Stimulated activated naive CD4-positive, alpha-beta T cell treated with Interleukin-2 at 50 U/mL for 16 hours (primary cell): ENCODE data around the gene SCN1B.
"Not testable (repeated sequence)": the region's sequence is repeated elsewhere in the genome, so short reads cannot be mapped to it uniquely, and the experiment has no call there.

Experiments used
- DNase-seq: peaks from one replicate; lab custom pipeline; 2025; lab: John Stamatoyannopoulos, UW

Gene SCN1B

DNA sequence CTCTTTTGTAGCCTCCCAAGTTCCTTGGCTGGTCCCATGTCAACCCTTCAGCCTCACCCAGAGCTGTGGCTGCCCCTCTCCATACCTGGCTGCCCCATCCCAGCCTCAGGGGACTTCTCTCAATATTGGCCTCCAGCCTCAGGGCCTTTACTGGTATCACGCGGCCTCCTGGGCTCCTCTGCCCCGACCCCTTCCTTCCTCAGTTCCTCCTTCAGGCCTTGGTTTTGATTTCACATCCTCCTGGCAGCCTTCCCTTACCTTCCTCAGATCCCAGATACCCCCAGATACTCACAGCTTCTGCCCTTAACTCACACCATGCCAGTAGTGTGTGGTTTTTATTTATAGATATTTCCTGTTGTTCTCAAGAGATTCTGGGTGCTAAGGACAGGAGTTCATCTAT, 12.8 kb upstream of the SCN1B start:
- no peak for DNase-seq

DNA sequence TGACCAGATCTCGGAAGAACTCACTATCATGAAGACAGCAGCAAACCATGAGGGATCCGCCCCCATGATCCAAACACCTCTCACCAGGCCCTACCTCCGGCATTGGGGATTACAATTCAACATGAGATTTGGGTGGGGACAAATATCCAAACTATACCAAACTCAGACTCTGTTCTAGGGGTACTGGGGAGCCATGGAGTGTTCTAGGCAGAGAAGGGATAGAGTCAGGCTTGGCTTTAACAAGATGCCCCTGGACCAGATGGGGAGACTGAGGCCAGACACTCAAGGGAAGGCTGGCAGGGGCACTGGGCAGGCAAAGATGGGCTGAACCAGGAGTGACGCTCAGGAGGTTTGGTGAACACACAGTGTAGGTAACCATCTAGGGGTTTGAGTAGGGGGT, 11.9 kb upstream of the SCN1B start:
- no peak for DNase-seq

- DNase-seq: no peak
Measured at GRCh38 chr19:35019144-35019543, 11.1 kb upstream of the SCN1B start.

DNA sequence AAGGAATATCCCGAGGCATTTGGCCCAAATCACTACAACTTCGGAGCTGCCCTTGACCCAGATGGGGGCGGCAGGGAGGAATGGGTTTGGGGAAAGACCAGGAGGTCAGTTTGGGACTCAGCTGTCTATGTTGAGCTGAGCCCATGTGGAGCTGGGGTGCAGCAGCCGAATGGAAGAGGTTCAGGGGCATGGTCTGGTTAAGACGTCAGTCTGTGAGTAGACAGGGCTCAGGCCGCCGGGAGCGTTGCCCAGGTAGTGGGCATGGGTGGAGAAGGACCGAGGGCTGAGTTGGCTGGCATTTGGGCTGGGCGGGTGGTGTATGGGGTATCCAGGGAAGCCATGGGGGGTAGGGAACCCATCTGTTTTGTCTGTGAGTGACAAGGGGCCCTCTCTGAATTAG, 9.3 kb upstream of the SCN1B start:
- DNase-seq: no peak

- no peak for DNase-seq
Measured at GRCh38 chr19:35021596-35021995, 8.7 kb upstream of the SCN1B start.

DNA sequence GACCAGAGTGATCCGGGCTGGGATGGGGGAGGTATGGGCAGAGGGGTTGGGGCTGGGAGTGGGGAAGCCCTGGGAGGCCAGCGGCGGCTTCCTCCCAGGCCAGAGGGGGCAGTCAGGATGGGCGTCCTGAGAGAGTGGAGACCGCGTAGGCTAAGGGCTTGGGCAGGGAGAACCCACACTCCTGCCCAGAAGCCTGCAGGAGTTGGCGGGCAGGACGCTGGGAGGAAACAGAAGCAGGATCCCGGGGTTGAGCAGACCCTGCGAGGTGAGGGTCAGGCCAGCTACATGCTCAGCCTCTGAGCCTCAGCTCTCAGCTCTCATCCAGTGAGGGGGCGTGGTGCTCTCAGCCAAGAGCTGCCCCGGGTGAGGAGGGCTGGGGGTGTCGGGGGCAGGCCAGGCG, 7.8 kb upstream of the SCN1B start:
- no peak for DNase-seq

- DNase-seq: no peak
Measured at GRCh38 chr19:35023428-35023827, 6.8 kb upstream of the SCN1B start.

GRCh38 chr19:35024095-35024494, 6.2 kb upstream of the SCN1B start:
- no peak for DNase-seq

GRCh38 chr19:35025969-35026368, 4.3 kb upstream of the SCN1B start:
- no peak for DNase-seq

DNA sequence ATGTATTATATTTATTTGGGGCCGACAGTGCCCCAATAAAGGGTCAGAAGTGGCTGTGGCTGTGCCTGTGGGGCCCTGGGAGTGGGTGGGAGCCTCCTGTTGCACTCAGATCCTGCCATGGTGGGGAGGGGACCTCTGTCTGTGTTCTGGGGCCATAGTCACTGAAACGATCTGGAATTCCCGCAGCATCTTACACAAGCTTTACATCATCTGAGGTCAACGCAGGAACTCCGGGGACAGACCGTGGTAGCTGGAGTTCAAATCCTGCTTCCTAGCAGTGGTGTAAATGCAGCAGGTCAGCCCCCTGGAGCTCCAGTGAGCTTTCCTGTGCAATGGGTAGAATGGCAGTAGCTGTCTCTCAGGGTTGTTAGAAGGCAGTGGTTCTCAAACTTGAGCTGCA, 3.9 kb upstream of the SCN1B start:
- no peak for DNase-seq

GRCh38 chr19:35027009-35027408, 3.3 kb upstream of the SCN1B start:
- no peak for DNase-seq

DNA sequence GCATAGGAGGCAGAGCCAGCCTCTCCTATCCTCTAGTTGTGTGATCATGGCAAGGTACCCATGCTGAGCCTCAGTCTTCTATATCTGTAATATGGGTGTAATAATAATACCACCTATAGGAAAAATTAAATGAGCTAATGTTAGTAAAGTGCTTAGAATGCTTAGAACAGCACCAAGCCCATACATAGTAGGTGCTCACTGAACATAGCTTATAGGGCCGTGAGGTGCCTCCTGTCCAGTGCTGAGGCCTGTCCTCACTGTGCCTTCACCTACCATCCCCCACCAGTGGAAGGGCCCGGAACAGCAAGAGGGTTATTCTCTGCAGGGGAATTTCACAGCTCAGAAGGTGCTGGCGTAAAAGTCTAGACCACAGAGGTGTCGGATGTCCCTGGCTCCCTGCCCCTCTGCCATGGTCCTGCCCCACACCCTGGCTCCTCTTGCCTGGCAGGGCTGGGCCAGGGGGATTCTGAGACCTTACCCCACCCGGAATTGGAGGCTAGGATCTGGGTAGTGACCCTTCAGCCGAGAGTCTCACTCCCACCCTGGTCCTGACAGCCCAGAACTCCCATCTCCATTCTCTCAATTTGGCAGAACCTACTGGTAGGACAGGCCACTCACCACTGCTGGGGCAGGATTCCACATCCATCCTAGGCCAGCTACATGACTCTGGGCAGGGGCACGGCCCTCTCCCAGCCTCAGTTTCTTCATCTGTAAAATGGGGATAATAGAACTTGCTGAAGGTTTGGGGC, 2.2 kb upstream of the SCN1B start:
- DNase-seq: no peak

DNA sequence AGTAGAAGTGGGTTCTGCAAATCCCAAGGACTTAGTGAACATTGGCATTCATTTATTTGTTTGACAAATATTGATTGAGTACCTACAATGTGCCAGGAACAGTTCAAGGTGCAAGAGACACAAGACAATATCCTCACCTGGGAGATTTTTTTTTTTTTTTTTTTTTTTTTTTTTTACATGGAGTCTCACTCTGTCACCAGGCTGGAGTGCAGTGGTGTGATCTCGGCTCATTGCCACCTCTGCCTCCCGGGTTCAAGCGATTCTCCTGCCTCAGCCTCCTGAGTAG, 1.7 kb upstream of the SCN1B start:
- not testable (repeated sequence) for DNase-seq

- DNase-seq: not testable (repeated sequence)
Measured at GRCh38 chr19:35029275-35029736, 964 bp upstream of the SCN1B start.

- no peak for DNase-seq
Measured at GRCh38 chr19:35029737-35030256, 473 bp upstream of the SCN1B start.

DNA sequence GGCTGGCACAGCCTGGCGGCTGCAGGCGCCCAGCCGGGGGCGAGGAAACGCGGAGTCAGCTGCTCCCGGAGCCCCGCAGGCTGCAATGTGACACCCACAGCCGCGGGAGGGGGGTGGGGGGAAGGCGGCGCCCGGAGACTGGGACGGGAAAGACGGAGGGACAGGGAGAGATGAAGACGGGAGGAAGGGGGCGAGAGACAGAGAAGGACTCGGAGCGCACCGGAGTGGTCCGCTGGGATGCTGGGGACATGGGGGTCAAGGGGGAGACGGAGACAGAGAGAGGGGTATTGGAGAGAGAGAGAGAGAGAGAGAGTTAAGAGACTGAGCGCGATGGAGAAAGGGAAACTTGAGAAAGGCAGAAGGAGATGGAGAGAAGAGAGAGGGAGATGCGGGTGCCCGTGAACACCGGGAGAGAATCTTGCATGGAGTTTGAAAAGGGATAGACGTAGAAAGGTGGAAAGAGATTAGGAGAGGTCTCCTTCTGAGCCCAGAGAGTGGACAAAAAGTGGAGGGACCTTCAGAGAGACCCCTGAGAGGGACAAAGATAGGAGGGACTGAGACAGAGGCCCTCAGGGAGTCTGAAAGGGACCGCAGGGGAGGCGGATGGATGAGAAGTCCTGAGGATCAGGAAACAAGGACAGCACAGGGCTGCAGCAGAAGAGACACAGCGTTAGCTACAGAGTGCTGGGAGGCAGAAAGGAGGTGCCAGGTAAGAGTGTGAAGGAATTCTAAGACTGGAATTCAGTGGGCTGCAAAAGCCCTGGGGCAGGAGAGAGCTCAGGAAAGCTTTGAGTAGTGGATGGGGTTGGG, 1.0 kb downstream of the SCN1B start:
- DNase-seq: no peak

DNA sequence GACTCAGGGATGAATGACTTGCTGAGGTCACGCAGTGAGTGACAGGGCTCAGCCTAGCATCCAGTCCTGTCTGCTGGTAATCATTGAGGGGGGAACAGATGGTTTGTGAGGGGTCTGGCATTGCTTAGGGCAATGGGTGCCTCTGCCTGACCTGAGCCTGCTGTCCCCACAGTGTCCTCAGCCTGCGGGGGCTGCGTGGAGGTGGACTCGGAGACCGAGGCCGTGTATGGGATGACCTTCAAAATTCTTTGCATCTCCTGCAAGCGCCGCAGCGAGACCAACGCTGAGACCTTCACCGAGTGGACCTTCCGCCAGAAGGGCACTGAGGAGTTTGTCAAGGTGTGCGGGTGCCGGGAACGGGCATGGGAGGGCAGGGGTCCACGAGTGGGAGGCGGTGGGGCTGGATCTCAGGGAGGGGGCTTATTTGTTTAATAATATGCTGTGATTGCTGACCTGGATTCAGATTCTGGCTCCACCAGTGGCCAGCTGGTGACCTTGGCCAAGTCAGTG, 2.1 kb downstream of the SCN1B start:
- no peak for DNase-seq

DNA sequence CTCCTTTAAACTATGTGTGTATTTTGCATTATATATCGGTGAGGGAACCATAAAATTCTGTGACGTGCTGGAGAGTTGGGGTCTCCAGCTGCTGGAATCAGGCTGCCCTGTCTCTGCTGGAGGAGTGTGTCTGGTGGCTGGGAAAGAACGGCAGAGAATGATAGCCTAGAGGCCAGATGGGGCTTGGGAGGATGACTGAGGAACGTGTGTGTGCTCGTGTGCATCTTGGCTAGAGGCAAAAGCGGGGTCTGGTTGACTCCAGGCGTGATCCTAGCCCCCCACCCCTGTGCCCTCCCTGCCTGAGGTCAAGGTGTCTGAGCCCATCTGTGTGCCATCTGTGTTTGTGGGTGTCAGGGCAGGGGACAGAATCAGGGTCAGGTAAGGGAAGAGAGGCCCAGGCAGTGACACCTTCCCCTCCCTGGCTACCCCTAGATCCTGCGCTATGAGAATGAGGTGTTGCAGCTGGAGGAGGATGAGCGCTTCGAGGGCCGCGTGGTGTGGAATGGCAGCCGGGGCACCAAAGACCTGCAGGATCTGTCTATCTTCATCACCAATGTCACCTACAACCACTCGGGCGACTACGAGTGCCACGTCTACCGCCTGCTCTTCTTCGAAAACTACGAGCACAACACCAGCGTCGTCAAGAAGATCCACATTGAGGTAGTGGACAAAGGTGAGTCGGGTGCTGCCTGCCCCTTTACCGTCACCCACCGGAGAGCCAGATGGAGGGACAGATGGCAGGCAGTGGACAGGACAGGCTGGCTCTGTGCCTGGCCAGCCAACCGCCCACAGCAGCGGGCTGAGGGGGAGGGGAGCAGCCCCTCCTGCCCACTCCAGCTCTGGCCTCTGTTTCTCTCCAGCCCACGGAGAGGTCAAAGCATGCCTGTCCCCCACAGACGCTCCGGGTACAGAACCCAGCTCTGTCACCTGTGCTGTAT, 3.1 kb downstream of the SCN1B start:
- DNase-seq: no peak

GRCh38 chr19:35034005-35034502, 3.8 kb downstream of the SCN1B start:
- DNase-seq: no peak

- no peak for DNase-seq
Measured at GRCh38 chr19:35034588-35035382, 4.5 kb downstream of the SCN1B start.
